ENCODE measurements around the gene PGLYRP2. TPM values are rescaled to one million over a fixed set of nuclear protein-coding genes. Genes with fewer than 3 reads are reported as not detected.

PGLYRP2 gene
- total RNA-seq, 2 donors from 2014 or later, result 9.2 to 31.9 TPM

DNA sequence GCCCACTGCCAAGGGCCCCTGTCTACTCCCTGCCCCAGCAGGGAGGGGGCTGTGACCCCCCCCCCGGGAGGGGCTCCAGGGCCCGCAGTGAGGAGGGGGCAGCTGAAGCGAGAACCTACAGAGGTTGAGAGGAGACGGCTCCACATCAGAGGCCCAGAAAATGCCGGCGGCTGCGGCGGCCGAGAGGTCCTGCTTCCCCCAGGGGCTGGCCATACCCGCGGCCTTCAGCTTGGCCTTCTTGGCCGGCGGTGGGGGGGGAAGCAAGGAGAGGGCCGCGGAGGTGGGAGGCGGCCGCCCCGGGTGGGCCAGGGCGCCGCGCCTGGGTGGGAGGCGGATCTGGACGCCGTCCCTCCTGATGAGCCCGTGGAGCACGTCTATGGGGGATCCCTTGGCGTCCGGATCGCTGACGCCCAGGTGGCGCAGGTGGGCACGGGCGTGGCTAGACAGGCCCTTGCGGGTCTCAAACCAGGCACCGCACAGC is 51.3 kb downstream of the PGLYRP2 start:
- TF ChIP-seq POLR2AphosphoS5 (IDR thresholded peaks at IDR 0.05) (no peak), POLR2A (IDR thresholded peaks at IDR 0.05) (no peak)
- TF ChIP-seq, protein P1, sequence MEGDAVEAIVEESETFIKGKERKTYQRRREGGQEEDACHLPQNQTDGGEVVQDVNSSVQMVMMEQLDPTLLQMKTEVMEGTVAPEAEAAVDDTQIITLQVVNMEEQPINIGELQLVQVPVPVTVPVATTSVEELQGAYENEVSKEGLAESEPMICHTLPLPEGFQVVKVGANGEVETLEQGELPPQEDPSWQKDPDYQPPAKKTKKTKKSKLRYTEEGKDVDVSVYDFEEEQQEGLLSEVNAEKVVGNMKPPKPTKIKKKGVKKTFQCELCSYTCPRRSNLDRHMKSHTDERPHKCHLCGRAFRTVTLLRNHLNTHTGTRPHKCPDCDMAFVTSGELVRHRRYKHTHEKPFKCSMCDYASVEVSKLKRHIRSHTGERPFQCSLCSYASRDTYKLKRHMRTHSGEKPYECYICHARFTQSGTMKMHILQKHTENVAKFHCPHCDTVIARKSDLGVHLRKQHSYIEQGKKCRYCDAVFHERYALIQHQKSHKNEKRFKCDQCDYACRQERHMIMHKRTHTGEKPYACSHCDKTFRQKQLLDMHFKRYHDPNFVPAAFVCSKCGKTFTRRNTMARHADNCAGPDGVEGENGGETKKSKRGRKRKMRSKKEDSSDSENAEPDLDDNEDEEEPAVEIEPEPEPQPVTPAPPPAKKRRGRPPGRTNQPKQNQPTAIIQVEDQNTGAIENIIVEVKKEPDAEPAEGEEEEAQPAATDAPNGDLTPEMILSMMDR (IDR thresholded peaks at IDR 0.05), result no peak
- peaks cover 12% of the 10 kb centered on the region for H3K4me1 ChIP-seq (replicated peaks)
- H3K9me3 ChIP-seq, result no peaks in the 10 kb centered on the region
- H3K4me3 ChIP-seq, result no peak overlapping the region
- 90% methylated on average over 31 of the region's 35 CpGs for WGBS
- intact Hi-C loops (cut with DNase I), result no loop called here
- H3K27me3 ChIP-seq (replicated peaks; ENCODE audit: insufficient read depth), result no peaks in the 10 kb centered on the region
- H3K27ac ChIP-seq, result no peak overlapping the region
- peaks cover 6 to 23% of the 10 kb centered on the region in 2 donors for H3K36me3 ChIP-seq
- no peak for DNase-seq (ENCODE audit: low spot score)

DNA sequence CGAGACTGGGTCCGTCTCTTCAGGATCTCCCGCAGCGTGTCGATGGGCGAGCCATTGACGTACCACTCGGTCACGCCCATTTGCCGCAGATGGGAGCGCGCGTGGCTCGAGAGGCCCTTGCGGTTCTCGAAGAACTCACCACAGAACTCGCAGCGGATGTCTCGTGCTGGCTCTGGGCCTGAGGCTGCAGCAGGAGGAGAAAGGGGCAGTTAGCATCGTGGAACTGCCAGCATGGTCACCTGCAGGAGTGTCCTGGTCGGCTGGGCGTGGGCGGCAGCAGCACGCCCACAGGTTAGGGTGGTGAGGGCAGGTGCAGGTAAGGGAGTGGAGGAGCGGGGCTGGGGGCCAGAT is 52.0 kb downstream of the PGLYRP2 start:
- no peak for DNase-seq (ENCODE audit: low spot score)
- TF ChIP-seq, protein P1 (IDR thresholded peaks at IDR 0.05), result no peak
- no peak for TF ChIP-seq POLR2AphosphoS5 (IDR thresholded peaks at IDR 0.05)
- Histone ChIP-seq H3K27me3 (replicated peaks; ENCODE audit: insufficient read depth) (no peaks in the 10 kb centered on the region), H3K36me3 (peaks cover 6 to 23% of the 10 kb centered on the region in 2 donors), H3K4me1 (replicated peaks) (peaks cover 14% of the 10 kb centered on the region), H3K9me3 (no peaks in the 10 kb centered on the region), H3K4me3 (no peak overlapping the region), H3K27ac (no peak overlapping the region)
- intact Hi-C loops (cut with DNase I), result no loop called here
- 94% methylated on average over 18 of the region's 25 CpGs for WGBS

DNA sequence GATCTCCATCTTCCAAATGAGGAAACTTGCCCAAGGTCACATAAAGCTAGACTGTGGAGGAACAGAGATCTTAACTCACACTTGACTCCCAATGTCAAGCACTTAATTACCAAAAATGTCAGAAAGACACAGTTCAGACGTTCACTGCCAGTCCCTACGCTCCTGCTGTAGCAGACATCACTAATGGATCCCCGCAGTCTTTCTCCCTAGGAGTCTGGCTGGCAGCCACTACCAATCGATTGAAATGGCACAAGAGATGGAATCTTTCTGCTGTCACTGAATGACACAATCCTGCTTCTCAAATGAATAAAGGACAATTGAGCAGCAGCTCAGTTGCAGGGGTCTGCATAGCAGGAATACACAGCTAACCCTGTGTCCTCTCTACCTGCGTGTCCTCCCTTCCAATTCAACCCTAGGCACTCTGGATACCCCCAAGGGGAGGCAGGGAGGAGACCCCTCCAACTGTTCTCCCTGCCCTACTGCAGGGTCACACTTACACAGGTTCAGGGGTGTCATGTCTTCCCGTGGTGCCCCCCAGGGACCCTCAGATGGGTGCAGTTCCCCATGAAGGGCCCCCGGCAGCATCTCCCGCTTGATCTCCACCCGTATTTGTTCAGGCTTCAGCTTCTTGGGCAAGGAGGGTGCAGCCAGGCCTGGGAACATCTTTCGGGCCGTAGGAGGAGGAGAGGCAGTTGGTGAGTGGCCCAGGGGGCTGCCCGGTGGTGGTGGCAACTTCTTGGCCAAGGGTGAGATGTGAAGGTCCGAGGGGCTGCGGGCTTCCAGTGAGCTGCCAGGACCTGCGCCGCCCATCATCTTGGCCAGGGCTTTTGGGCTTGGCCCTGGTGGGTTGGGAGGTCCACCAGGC is 52.6 kb downstream of the PGLYRP2 start:
- TF ChIP-seq, protein P1 (IDR thresholded peaks at IDR 0.05), result no peak
- no peak for TF ChIP-seq POLR2AphosphoS5 (IDR thresholded peaks at IDR 0.05)
- no peak for TF ChIP-seq POLR2A (IDR thresholded peaks at IDR 0.05)
- Histone ChIP-seq H3K27ac (no peak overlapping the region), H3K4me1 (replicated peaks) (peaks cover 18% of the 10 kb centered on the region), H3K27me3 (replicated peaks; ENCODE audit: insufficient read depth) (no peaks in the 10 kb centered on the region), H3K9me3 (no peaks in the 10 kb centered on the region), H3K36me3 (peaks cover 6 to 23% of the 10 kb centered on the region in 2 donors), H3K4me3 (no peak overlapping the region)
- 89% methylated on average over 16 of the region's 16 CpGs for whole genome bisulfite sequencing
- intact Hi-C loops (cut with DNase I), result no loop called here
- DNase-seq (ENCODE audit: low spot score), result no peak

DNA sequence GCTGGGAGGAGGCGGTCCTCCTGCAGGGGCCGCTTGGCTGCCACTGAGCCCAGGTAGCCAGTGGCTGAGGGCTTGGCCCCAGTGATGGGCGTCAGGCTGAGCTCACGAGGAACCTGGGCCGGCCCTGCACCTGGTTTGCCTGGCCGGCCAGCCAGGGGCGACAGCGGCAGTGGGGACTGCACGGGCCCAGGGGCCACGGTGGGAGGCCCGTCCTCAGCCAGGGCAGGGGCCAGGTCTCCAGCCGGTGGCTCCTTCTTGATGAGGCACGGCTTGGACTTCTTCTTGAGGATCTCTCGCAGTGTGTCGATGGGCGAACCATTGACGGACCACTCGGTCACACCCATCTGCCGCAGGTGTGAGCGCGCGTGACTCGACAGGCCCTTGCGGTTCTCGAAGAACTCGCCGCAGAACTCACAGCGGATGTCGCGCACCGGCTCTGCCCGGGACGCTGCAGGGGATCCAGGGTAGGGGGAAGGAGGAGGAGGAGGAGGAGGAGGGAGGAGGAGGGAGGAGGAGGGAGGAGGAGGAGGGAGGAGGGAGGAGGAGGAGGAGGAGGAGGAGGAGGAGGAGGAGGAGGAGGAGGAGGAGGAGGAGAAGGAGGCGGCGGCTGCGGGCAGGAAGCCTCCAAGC is 53.9 kb downstream of the PGLYRP2 start:
- Histone ChIP-seq H3K9me3 (no peaks in the 10 kb centered on the region), H3K4me3 (no peak overlapping the region), H3K27me3 (replicated peaks; ENCODE audit: insufficient read depth) (no peaks in the 10 kb centered on the region), H3K27ac (no peak overlapping the region), H3K36me3 (peaks cover 6 to 23% of the 10 kb centered on the region in 2 donors), H3K4me1 (replicated peaks) (peaks cover 18% of the 10 kb centered on the region)
- TF ChIP-seq POLR2A (IDR thresholded peaks at IDR 0.05) (no peak), POLR2AphosphoS5 (IDR thresholded peaks at IDR 0.05) (no peak)
- TF ChIP-seq, protein P1 (IDR thresholded peaks at IDR 0.05), result no peak
- DNase-seq (ENCODE audit: low spot score), result no peak
- 93% methylated on average over 36 of the region's 36 CpGs for WGBS
- intact Hi-C loops (cut with DNase I), result no loop called here

Data from prostate gland (tissue), 2 donors.